ENCODE results near the gene PARG. TPM values are rescaled to one million over a fixed set of nuclear protein-coding genes. Genes with fewer than 3 reads are reported as not detected.
"Not testable (repeated sequence)": the region's sequence is repeated elsewhere in the genome, so short reads cannot be mapped to it uniquely, and the experiment has no call there.

The PARG gene
- total RNA-seq, 1 experiment from 2014 or later, result 27.3 TPM

- DNase-seq (ENCODE audit: low read depth); in situ Hi-C loops (cut with HindIII; ENCODE audit: low pct_unique_long_range_greater_than_20kb, low sequenced_read_pairs): not testable (repeated sequence)
These were observed 168.9 kb downstream of the PARG start for GRCh38 chr10:49772944-49773343.

GRCh38 chr10:49771046-49771445, 170.8 kb downstream of the PARG start:
- in situ Hi-C loops (cut with HindIII; ENCODE audit: low pct_unique_long_range_greater_than_20kb, low sequenced_read_pairs); DNase-seq (ENCODE audit: low read depth): not testable (repeated sequence)

GRCh38 chr10:49769692-49770091, 172.1 kb downstream of the PARG start:
- in situ Hi-C loops (cut with HindIII; ENCODE audit: low pct_unique_long_range_greater_than_20kb, low sequenced_read_pairs), result no loop called here

GRCh38 chr10:49768731-49769130, 173.1 kb downstream of the PARG start:
- in situ Hi-C loops (cut with HindIII; ENCODE audit: low pct_unique_long_range_greater_than_20kb, low sequenced_read_pairs), result no loop called here

More at GRCh38 chr10:49769692-49770091, 172.1 kb downstream of the PARG start:
- DNase-seq (ENCODE audit: low read depth), result no peak

DNA sequence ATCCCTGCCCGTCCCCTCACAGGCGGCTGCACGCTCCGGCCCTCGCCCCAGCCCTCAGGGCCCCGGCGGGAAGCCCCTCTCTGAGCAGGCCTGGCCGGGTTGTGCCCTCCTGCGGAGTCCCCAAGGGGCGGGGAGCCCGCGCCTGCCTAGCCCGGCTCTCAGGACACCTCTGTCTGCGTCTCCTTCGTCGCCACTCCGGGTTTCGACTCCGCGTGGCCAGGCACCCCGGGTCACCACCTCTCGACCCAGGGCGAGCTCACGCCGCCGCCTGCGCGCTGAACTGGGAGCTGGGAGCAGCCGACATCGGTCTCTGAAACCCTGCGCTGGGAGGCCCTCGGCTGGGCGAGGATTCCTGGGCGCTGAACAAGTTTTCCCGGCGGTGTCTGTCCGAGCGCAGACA, 173.5 kb downstream of the PARG start:
- DNase-seq (ENCODE audit: low read depth), result no peak

More at GRCh38 chr10:49768731-49769130, 173.1 kb downstream of the PARG start:
- DNase-seq (ENCODE audit: low read depth), result no peak

More for the DNA sequence above, 173.5 kb downstream of the PARG start:
- in situ Hi-C loops (cut with HindIII; ENCODE audit: low pct_unique_long_range_greater_than_20kb, low sequenced_read_pairs), result no loop called here

Other genes starting within 250 kb of the PARG start
- gene OGDHL, start 179.7 kb downstream of the PARG start, total RNA-seq (2014; rRNA removed; shearing (Covaris generic); ENCODE audit: low replicate concordance), result 4.1 and 13.9 TPM in 2 replicates
- 2.8 and 5.2 TPM in 2 replicates for gene TIMM23B, start within 50 bp of the PARG start, total RNA-seq (2014; rRNA removed; shearing (Covaris generic); ENCODE audit: low replicate concordance)
- gene AGAP6, start 46.4 kb upstream of the PARG start, total RNA-seq (2014; rRNA removed; shearing (Covaris generic); ENCODE audit: low replicate concordance), result 0.84 and 1.0 TPM in 2 replicates
- 20.1 and 24.6 TPM in 2 replicates for gene WASHC2A, start 125.9 kb upstream of the PARG start, total RNA-seq (2014; rRNA removed; shearing (Covaris generic); ENCODE audit: low replicate concordance)